HUES64 (cell line): ENCODE measurements around the gene POLR2F.

Experiments used
- H3K27ac ChIP-seq: 2 replicates; pipeline ENCODE4 v1.7.0; 2013; ENCODE audit warnings: low read depth, low read length, inconsistent platforms
- H3K27me3 ChIP-seq: 2 replicates; pipeline ENCODE4 v1.6.1; 2013; ENCODE audit warnings: mild to moderate bottlenecking, low read length; ENCODE audit not compliant: insufficient read depth
- H3K36me3 ChIP-seq: 2 replicates; pipeline ENCODE4 v1.6.1; 2013; ENCODE audit warnings: mild to moderate bottlenecking, low read length; ENCODE audit not compliant: insufficient read depth
- H3K4me1 ChIP-seq: 2 replicates; pipeline ENCODE4 v1.6.1; 2013; ENCODE audit warnings: mild to moderate bottlenecking, low read length, moderate library complexity; ENCODE audit not compliant: insufficient read depth
- H3K4me3 ChIP-seq: 2 replicates; pipeline ENCODE4 v1.5.1; 2013; ENCODE audit warnings: mild to moderate bottlenecking, low read length, moderate library complexity
- H3K9ac ChIP-seq: 2 replicates; pipeline ENCODE4 v1.6.1; 2013; ENCODE audit warnings: mild to moderate bottlenecking, low read depth, low read length
- H3K9me3 ChIP-seq: 2 replicates; pipeline ENCODE4 v1.6.1; 2013; ENCODE audit warnings: low read depth, low read length; ENCODE audit not compliant: insufficient read depth
- WGBS: fragments of 150-250, 120-280 bp; methylation state at CpG from one replicate; pipeline ENCODE4 v1.1.7; 2013; ENCODE audit warnings: missing lambda C conversion rate; 5-methylcytosine and 5-hydroxymethylcytosine counted together

The POLR2F gene

GRCh38 chr22:37959231-37959825 lies 5.8 kb downstream of the POLR2F start:
- Histone ChIP-seq H3K9ac (no peak overlapping the region), H3K4me3 (no peak overlapping the region), H3K27me3 (no peaks in the 10 kb centered on the region), H3K36me3 (peaks cover 65% of the 10 kb centered on the region), H3K9me3 (no peaks in the 10 kb centered on the region), H3K27ac (no peak overlapping the region), H3K4me1 (no peaks in the 10 kb centered on the region)
- WGBS: 97% methylated on average over 18 of the region's 18 CpGs

DNA sequence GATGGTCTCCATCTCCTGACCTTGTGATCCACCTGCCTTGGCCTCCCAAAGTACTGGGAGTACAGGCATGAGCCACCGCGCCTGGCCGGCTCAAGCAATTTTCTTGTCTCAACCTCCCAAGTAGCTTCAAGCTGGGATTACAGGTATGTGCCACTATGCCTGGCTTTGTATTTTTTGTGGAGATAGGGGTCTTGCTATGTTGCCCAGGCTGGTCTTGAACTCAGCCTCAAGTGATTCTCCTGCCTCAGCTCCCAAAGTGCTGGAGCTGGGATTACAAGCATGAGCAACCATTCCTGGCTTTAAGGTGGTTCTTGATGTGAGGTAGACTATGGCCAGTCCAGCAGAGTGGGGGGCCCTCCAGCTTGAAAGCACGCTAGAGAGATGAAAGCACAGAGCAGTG lies 7.6 kb downstream of the POLR2F start:
- Histone ChIP-seq H3K4me1 (no peaks in the 10 kb centered on the region), H3K36me3 (peaks cover 70% of the 10 kb centered on the region), H3K9me3 (no peaks in the 10 kb centered on the region), H3K4me3 (no peak overlapping the region), H3K27ac (no peak overlapping the region), H3K27me3 (no peaks in the 10 kb centered on the region), H3K9ac (no peak overlapping the region)
- 93% methylated on average over 4 of the region's 4 CpGs for WGBS

GRCh38 chr22:37965940-37966664 lies 12.6 kb downstream of the POLR2F start:
- Histone ChIP-seq H3K36me3 (peaks cover 52% of the 10 kb centered on the region), H3K4me3 (no peak overlapping the region), H3K4me1 (peaks cover 9% of the 10 kb centered on the region), H3K27ac (no peak overlapping the region), H3K9me3 (no peaks in the 10 kb centered on the region), H3K27me3 (no peaks in the 10 kb centered on the region), H3K9ac (no peak overlapping the region)
- 94% methylated on average over 9 of the region's 9 CpGs for WGBS

GRCh38 chr22:37967147-37967546 lies 13.6 kb downstream of the POLR2F start:
- peaks cover 18% of the 10 kb centered on the region for H3K4me1 ChIP-seq
- H3K9me3 ChIP-seq: no peaks in the 10 kb centered on the region
- no peak overlapping the region for H3K4me3 ChIP-seq
- H3K9ac ChIP-seq: no peak overlapping the region
- 72% methylated on average over 1 of the region's 1 CpG for WGBS
- H3K27ac ChIP-seq: no peak overlapping the region
- H3K27me3 ChIP-seq: no peaks in the 10 kb centered on the region
- H3K36me3 ChIP-seq: peaks cover 42% of the 10 kb centered on the region

DNA sequence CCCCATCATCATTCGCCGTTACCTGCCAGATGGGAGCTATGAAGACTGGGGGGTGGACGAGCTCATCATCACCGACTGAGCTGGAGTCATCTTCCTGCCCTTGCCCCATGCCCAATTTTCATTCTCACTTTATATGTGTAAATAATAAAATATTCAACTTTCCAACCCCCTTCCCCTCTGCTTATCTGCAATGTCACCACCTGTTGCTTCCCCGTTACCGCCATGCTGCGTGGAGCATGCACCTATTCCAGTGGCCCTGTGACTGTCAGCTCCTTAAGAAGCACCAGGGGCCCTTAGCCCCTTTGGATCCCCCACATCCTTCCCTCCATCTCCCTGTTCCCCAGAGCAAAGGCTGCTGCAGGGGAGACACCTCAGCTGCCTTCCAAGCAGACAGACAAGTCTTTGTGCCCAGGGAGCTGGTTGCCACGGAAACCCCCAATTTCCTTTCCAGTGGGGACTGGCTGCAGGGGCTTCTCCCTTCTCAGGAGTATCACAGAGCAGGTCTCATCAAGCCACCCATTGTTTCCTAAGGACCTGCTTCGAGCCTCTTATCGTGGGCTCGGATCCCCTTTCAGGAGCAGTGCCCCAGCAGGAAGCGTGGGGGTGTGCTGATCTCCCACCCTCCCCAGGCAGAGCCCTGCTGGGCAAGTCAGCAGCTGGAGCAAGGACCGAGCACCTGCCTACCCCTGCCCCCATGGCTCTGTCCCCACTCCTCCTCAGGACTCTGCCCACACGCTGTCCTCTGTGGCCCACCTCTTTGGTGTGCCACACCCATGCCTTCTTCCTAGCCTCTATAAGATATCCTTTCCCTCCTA lies 14.3 kb downstream of the POLR2F start:
- Histone ChIP-seq H3K4me3 (no peak overlapping the region), H3K9ac (peak overlapping the region; percentile 34), H3K9me3 (no peaks in the 10 kb centered on the region), H3K27me3 (no peaks in the 10 kb centered on the region), H3K36me3 (peaks cover 38% of the 10 kb centered on the region), H3K4me1 (peaks cover 25% of the 10 kb centered on the region), H3K27ac (no peak overlapping the region)
- 83% methylated on average over 14 of the region's 14 CpGs for WGBS

DNA sequence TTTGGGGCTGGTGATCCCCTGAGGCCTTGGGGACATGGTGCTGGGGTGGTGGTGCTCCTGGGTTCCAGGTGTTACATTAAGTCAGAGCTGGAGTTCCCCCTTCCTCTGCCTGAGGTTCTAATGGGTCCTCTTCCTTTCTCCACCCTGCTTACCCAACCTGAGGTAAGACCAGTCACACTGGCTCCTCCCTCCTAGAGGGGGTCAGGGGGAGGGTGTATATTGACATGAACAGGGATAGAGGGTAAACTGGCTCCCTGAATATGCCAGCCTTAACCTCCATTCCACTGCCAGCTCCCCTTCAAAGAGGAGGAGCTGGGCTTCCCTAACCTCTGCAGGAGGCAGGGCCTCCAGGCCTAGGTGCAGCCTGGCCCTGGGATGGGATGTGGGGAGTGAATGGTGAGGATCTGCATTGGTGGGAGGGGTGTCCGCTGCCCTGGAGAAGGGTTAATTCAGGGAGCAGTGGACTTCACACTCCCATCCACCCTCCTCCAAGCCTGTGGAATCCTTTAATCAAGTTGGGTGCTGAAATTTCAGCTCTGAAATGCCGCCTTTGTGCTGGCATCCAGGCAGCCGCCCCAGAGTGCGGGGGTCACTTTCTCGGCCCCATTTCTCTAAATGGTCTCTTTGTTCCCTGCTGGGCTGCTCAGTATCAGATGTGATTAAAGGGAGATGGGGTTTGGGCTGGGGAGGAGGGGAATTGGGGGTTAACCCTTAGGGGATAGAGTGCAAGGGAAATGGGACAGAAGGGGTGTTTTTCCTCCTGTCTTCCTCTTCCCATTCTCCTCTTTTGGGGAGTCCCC lies 15.2 kb downstream of the POLR2F start:
- WGBS: 91% methylated on average over 4 of the region's 5 CpGs
- Histone ChIP-seq H3K9ac (peak overlapping the region; percentile 34), H3K9me3 (no peaks in the 10 kb centered on the region), H3K36me3 (peaks cover 32% of the 10 kb centered on the region), H3K27ac (no peak overlapping the region), H3K4me3 (no peak overlapping the region), H3K27me3 (no peaks in the 10 kb centered on the region), H3K4me1 (peaks cover 25% of the 10 kb centered on the region)

GRCh38 chr22:37970864-37971263 lies 17.4 kb downstream of the POLR2F start:
- 93% methylated on average over 4 of the region's 4 CpGs for WGBS
- Histone ChIP-seq H3K4me3 (no peak overlapping the region), H3K4me1 (peaks cover 25% of the 10 kb centered on the region), H3K27me3 (no peaks in the 10 kb centered on the region), H3K27ac (no peak overlapping the region), H3K9me3 (no peaks in the 10 kb centered on the region), H3K36me3 (peaks cover 34% of the 10 kb centered on the region), H3K9ac (no peak overlapping the region)

DNA sequence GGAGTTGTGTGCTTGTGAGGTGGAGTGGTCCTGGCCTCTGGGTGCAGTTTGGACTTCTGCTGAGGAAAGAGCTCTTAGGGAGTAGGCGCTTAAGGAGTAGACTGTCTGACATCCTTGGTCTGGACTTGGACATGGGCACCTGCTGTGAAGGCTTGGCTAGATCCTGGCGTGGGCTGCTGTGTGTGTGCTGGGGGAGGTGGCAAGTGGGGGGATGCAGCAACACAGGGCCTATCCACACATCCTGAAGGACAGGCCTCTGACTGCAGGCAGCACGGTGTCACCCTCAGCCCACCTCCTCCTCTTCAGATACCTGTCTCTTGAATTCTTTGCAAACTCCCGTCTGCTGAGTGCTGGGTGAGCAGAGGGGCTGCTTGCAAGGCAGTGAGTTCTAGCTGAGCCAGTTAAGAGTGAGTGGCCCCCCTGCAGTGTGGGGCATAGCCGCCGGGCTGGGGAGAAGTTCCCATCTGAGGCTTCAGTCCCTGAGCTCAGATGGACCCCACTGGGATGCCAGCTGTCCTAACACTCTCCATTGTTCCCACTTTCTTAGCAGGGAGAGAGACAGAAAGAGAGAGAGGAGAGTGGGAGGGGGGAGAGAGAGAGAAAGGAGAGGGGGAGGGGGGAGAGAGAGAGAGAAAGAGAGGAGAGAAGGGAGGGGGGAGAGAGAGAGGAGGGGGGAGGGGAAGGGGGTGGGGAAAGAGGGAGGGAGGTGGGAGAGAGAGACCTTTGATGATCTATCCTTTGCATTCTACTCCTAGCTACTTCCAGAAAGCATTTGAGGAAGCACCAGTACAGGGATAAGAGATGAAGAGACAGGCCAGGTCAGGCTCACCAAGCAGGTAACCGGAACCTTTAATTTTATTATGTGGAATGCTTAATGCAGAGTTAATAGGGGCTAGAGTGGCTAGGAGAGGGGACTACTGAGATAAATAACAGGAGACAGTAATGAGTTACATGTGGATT lies 18.3 kb downstream of the POLR2F start:
- Histone ChIP-seq H3K27ac (peak overlapping the region; percentile 64; the same call in 1 of the 2 replicates), H3K9ac (peak overlapping the region; percentile 25; the same call in 1 of the 2 replicates), H3K4me3 (peak overlapping the region; percentile 11), H3K36me3 (peaks cover 28% of the 10 kb centered on the region), H3K27me3 (no peaks in the 10 kb centered on the region), H3K9me3 (no peaks in the 10 kb centered on the region), H3K4me1 (peaks cover 25% of the 10 kb centered on the region)
- 26% methylated on average over 7 of the region's 7 CpGs for WGBS

- peaks cover 24% of the 10 kb centered on the region for H3K4me1 ChIP-seq
- 78% methylated on average over 3 of the region's 3 CpGs for WGBS
- H3K27ac ChIP-seq: no peak overlapping the region
- no peaks in the 10 kb centered on the region for H3K9me3 ChIP-seq
- H3K9ac ChIP-seq: no peak overlapping the region
- H3K4me3 ChIP-seq: no peak overlapping the region
- H3K27me3 ChIP-seq: no peaks in the 10 kb centered on the region
- peaks cover 21% of the 10 kb centered on the region for H3K36me3 ChIP-seq
Measured at GRCh38 chr22:37972527-37972926, 19.0 kb downstream of the POLR2F start.
